HepG2 (cell line): ENCODE data around the gene TAS1R1. TPM values are rescaled to one million over a fixed set of nuclear protein-coding genes. Genes with fewer than 3 reads are reported as not detected.

Experiments used
- HNRNPK ChIP-seq: fragments of 200-400 bp; formaldehyde crosslinking; IDR thresholded peaks from 2 replicates; pipeline ENCODE4 v1.6.1; 2018; ENCODE audit warnings: low read length, low read depth, moderate library complexity, mild to moderate bottlenecking; ENCODE audit not compliant: poor library complexity, severe bottlenecking
- KDM3A ChIP-seq: IDR thresholded peaks from 2 replicates; pipeline ENCODE4 v1.6.1; 2018; ENCODE audit warnings: low read depth, missing compliant biosample characterization
- NCOA1 ChIP-seq: sonication (generic); formaldehyde crosslinking; IDR thresholded peaks from 2 replicates; pipeline ENCODE4 v1.9.0; 2021; ENCODE audit warnings: missing genetic modification reagents
- RBAK ChIP-seq: sonication (generic); formaldehyde crosslinking; IDR thresholded peaks from 2 replicates; pipeline ENCODE4 v1.5.1; 2020; ENCODE audit warnings: mild to moderate bottlenecking, missing genetic modification reagents
- TFDP2 ChIP-seq: sonication (generic); formaldehyde crosslinking; IDR thresholded peaks from 2 replicates; pipeline ENCODE4 v1.4.0; 2020; ENCODE audit warnings: missing genetic modification reagents
- ZBTB40 ChIP-seq, 2 experiments: fragments of 450-650 bp in 1 of 2; sonication (generic) in 1 of 2; formaldehyde crosslinking in 1 of 2; IDR thresholded peaks; 2 replicates each; pipeline versions ENCODE4 v1.6.1 to v1.8.0; 2016 to 2022; ENCODE audit warnings: antibody characterized with exemption in 1 of 2, mild to moderate bottlenecking in 1 of 2, missing genetic modification reagents in 1 of 2
- ZBTB42 ChIP-seq: sonication (generic); formaldehyde crosslinking; IDR thresholded peaks from 2 replicates; pipeline ENCODE4 v1.5.0; 2020; ENCODE audit warnings: mild to moderate bottlenecking, missing genetic modification reagents
- ZNF230 ChIP-seq: sonication (generic); formaldehyde crosslinking; IDR thresholded peaks from 2 replicates; pipeline ENCODE4 v1.4.0; 2020; ENCODE audit warnings: mild to moderate bottlenecking, missing genetic modification reagents
- ZNF232 ChIP-seq: sonication (generic); formaldehyde crosslinking; IDR thresholded peaks from 2 replicates; pipeline ENCODE4 v1.4.0; 2020; ENCODE audit warnings: missing genetic modification reagents, borderline replicate concordance
- ZNF317 ChIP-seq: sonication (generic); formaldehyde crosslinking; IDR thresholded peaks from 2 replicates; pipeline ENCODE4 v1.5.0; 2020; ENCODE audit warnings: mild to moderate bottlenecking, missing genetic modification reagents
- ZNF331 ChIP-seq: sonication (generic); formaldehyde crosslinking; IDR thresholded peaks from 2 replicates; pipeline ENCODE4 v1.4.0; 2020; ENCODE audit warnings: missing genetic modification reagents
- ZNF543 ChIP-seq: sonication (generic); formaldehyde crosslinking; IDR thresholded peaks from 2 replicates; pipeline ENCODE4 v1.4.0; 2020; ENCODE audit warnings: mild to moderate bottlenecking, missing genetic modification reagents
- polyA plus RNA-seq, 8 experiments: library from polyadenylated mRNA; depleted of rRNA in 3 of 8; stranded (reverse) in 7 of 8; unstranded in 1 of 8; fragments of >200 nt; fragmentation: Illumina TruSeq in 4 of 8; extraction: Trizol in 4 of 8; gene quantifications; 2 replicates each; pipeline versions ENCODE4 v1.2.1 to v1.2.3, GENCODE V29; 2011 to 2016; ENCODE audit warnings: low read depth in 4 of 8, missing spikeins in 1 of 8, mixed read lengths in 1 of 8; ENCODE audit not compliant: insufficient read depth in 1 of 8
- total RNA-seq, 5 experiments: library from RNA; depleted of rRNA; stranded (reverse); fragments of >200 nt; fragmentation: Illumina TruSeq; extraction: Trizol; gene quantifications; 2 replicates each; pipeline ENCODE4 v1.2.3, GENCODE V29; 2016; ENCODE audit warnings: low read depth in 1 of 5
- TF ChIP-seq, protein P1 (sequence below): IDR thresholded peaks from 2 replicates; pipeline ENCODE4 v1.6.1; 2016; ENCODE audit warnings: mild to moderate bottlenecking
- TF ChIP-seq, protein P2 (sequence below): sonication (generic); formaldehyde crosslinking; IDR thresholded peaks from 2 replicates; pipeline ENCODE4 v1.4.0; 2020; ENCODE audit warnings: missing genetic modification reagents, borderline replicate concordance

The TAS1R1 gene
- total and polyA plus RNA-seq, 2 of the 13 experiments (the other 11 are each of a cell fraction or from before 2014, with no cell fraction given): 1.4 to 1.6 TPM

DNA sequence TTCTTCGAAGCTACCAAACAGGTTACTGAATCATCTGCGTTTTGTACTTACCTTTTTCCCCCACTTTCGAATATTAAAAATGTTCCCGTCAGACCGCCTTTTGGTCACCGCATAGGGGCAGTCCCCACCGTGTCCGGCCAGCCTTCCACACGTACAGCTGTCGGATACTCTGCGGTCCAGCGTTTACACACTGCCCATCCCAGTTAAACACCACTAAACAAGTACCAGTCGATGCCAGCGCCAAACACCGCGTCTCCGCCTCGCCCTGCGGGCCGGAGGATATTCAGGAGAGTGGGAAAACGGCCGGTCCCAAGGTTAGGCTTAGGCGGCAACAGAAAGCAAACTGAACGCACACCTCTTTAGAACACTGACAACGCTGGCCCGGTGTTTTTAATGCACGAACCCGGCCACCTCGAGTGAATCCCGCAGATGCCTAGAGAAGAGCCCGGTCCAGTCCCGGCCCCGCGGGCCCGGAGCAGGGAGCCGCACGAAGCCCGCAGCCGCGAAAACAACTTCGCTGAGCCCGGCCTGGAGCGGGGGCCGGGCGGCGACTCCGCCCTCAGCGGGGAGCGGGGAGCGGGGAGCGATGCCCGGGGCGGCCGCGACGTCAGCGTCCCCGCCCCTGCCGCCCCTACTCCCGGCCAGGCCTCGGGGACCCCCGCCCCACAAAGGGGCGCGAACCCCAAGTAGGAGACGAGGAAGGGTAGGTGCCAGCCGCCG is 57.7 kb downstream of the TAS1R1 start (continued):
- TF ChIP-seq ZNF543 (0 out of 2 replicates have a peak, but pooled peaks have one; percentile 46), RBAK (CRISPR knock-in tag) (no peak), ZNF230 (CRISPR knock-in tag) (no peak), TFDP2 (CRISPR knock-in tag) (no peak), ZBTB40 (IDR thresholded peaks at IDR 0.05) (no peak), ZBTB40 (CRISPR knock-in tag; IDR thresholded peaks at IDR 0.05) (peak; percentile 44; the same call in 1 of the 2 replicates), ZNF331 (CRISPR knock-in tag) (peak; percentile 11; the same call in 1 of the 2 replicates), ZNF232 (CRISPR knock-in tag) (0 out of 2 replicates have a peak, but pooled peaks have one; percentile 13), ZBTB42 (CRISPR knock-in tag) (no peak), KDM3A (CRISPR knock-in tag) (no peak), HNRNPK (no peak), NCOA1 (no peak), ZNF317 (CRISPR knock-in tag) (peak; percentile 45; the same call in 1 of the 2 replicates)
- TF ChIP-seq, protein P1, sequence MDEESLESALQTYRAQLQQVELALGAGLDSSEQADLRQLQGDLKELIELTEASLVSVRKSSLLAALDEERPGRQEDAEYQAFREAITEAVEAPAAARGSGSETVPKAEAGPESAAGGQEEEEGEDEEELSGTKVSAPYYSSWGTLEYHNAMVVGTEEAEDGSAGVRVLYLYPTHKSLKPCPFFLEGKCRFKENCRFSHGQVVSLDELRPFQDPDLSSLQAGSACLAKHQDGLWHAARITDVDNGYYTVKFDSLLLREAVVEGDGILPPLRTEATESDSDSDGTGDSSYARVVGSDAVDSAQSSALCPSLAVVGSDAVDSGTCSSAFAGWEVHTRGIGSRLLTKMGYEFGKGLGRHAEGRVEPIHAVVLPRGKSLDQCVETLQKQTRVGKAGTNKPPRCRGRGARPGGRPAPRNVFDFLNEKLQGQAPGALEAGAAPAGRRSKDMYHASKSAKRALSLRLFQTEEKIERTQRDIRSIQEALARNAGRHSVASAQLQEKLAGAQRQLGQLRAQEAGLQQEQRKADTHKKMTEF: 0 out of 2 replicates have a peak, but pooled peaks have one; percentile 2
- TF ChIP-seq, protein P2, sequence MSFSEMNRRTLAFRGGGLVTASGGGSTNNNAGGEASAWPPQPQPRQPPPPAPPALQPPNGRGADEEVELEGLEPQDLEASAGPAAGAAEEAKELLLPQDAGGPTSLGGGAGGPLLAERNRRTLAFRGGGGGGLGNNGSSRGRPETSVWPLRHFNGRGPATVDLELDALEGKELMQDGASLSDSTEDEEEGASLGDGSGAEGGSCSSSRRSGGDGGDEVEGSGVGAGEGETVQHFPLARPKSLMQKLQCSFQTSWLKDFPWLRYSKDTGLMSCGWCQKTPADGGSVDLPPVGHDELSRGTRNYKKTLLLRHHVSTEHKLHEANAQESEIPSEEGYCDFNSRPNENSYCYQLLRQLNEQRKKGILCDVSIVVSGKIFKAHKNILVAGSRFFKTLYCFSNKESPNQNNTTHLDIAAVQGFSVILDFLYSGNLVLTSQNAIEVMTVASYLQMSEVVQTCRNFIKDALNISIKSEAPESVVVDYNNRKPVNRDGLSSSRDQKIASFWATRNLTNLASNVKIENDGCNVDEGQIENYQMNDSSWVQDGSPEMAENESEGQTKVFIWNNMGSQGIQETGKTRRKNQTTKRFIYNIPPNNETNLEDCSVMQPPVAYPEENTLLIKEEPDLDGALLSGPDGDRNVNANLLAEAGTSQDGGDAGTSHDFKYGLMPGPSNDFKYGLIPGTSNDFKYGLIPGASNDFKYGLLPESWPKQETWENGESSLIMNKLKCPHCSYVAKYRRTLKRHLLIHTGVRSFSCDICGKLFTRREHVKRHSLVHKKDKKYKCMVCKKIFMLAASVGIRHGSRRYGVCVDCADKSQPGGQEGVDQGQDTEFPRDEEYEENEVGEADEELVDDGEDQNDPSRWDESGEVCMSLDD: peak; percentile 83; the same call in 1 of the 2 replicates
